ENCODE measurements around the gene ESYT2. TPM values are rescaled to one million over a fixed set of nuclear protein-coding genes. Genes with fewer than 3 reads are reported as not detected.
"Not testable (repeated sequence)": the region's sequence is repeated elsewhere in the genome, so short reads cannot be mapped to it uniquely, and the experiment has no call there.

Gene ESYT2, protein sequence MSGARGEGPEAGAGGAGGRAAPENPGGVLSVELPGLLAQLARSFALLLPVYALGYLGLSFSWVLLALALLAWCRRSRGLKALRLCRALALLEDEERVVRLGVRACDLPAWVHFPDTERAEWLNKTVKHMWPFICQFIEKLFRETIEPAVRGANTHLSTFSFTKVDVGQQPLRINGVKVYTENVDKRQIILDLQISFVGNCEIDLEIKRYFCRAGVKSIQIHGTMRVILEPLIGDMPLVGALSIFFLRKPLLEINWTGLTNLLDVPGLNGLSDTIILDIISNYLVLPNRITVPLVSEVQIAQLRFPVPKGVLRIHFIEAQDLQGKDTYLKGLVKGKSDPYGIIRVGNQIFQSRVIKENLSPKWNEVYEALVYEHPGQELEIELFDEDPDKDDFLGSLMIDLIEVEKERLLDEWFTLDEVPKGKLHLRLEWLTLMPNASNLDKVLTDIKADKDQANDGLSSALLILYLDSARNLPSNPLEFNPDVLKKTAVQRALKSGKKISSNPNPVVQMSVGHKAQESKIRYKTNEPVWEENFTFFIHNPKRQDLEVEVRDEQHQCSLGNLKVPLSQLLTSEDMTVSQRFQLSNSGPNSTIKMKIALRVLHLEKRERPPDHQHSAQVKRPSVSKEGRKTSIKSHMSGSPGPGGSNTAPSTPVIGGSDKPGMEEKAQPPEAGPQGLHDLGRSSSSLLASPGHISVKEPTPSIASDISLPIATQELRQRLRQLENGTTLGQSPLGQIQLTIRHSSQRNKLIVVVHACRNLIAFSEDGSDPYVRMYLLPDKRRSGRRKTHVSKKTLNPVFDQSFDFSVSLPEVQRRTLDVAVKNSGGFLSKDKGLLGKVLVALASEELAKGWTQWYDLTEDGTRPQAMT
- total RNA-seq = 10 to 100 TPM; 79.7 to 83.0 TPM
- polyA plus RNA-seq = 10 to 100 TPM; 16.4 to 36.2 TPM
- long read RNA-seq, donor 1, full-length matches to known transcripts = 4 of 4 reads
- long read RNA-seq, donor 1, partial matches to known transcripts = 0 of 4 reads
- long read RNA-seq, donor 1, other reads (novel, unspliced or antisense) = 0 of 4 reads
- long read RNA-seq, donor 2, full-length matches to known transcripts = 1 of 1 reads
- long read RNA-seq, donor 2, partial matches to known transcripts = 0 of 1 reads
- long read RNA-seq, donor 2, other reads (novel, unspliced or antisense) = 0 of 1 reads
- long read RNA-seq, donor 3, full-length matches to known transcripts = 6 of 6 reads
- long read RNA-seq, donor 3, partial matches to known transcripts = 0 of 6 reads
- long read RNA-seq, donor 3, other reads (novel, unspliced or antisense) = 0 of 6 reads
- long read RNA-seq, donor 4, full-length matches to known transcripts = 1 of 1 reads
- long read RNA-seq, donor 4, partial matches to known transcripts = 0 of 1 reads
- long read RNA-seq, donor 4, other reads (novel, unspliced or antisense) = 0 of 1 reads
- long read RNA-seq, donor 5, full-length matches to known transcripts = 3 of 3 reads
- long read RNA-seq, donor 5, partial matches to known transcripts = 0 of 3 reads
- long read RNA-seq, donor 5, other reads (novel, unspliced or antisense) = 0 of 3 reads

DNA sequence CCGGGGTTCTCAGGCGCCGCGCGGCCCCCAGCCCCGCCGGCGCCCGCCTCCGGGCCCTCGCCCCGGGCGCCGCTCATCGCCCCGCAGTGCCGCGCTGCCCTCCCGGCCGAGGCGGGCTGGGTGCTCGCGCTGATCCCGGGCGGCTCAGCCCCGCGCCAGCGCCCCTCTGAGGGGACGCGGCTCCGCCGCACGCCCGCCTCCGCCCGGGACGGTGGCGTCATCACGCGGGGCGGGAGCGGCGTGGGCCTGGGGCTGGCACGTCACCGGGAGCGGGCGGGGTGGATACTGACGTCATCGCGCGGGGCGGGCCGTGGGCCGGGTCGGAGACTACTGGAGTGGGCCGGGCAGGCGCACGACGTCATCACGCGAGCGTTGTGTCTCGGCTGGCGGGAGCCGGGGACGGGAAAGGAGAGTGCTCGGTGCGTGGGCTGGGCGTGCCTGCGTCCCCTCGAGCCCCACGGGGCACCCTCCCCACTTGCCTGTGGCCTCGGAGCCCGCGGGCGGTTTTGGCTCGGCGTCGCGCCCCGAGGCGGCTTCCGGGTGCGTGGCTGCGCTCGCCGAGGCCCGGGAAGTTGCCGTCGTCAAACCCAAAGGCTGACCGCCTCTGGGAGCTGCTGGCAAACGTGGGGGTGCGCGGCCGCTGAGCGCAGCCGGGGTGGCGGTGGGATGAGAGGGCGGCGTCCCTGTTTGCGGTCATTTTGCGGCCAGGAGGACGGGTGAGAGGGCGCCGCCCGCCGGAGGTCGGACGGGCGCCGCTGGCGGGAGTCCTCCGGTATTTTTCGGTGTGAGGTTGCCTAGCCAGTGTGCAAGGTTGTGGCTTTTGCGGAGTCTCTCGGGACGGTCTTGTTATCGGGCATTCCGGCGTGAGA is at the start of gene ESYT2:
Gene ESYT2, minus strand, starts transcription at position 168 of the 869 bp plus-strand sequence. Its CDS starts 91 bp downstream, at position 77.
- Histone ChIP-seq H3K9ac (ENCODE audit: insufficient read depth in 1 of 2, low read length in 2 of 2) (peak within 1 kb of the TSS; percentile 87), H3K9me3 (ENCODE audit: control insufficient read depth in 4 of 4, insufficient read depth in 3 of 4, low read length in 3 of 4) (no peaks in the 10 kb centered on the region), H3K4me1 (ENCODE audit: control insufficient read depth in 5 of 5, insufficient read depth in 5 of 5, low read length in 5 of 5) (peaks cover 2 to 17% (median 6%) of the 10 kb centered on the region in 5 donors), H3K27me3 (ENCODE audit: control insufficient read depth in 3 of 3, insufficient read depth in 3 of 3, low read length in 2 of 3) (no peaks in the 10 kb centered on the region), H3K4me3 (peak within 1 kb of the TSS; percentile 96), H3K27ac (ENCODE audit: low read depth in 1 of 2, low read length in 1 of 2) (peak within 1 kb of the TSS; percentile 99 to 100), H3K36me3 (ENCODE audit: control insufficient read depth in 4 of 4, insufficient read depth in 4 of 4, low read length in 4 of 4) (peaks cover 0 to 3% (median under 1%) of the 10 kb centered on the region in 4 donors)
- TF ChIP-seq, protein P1, sequence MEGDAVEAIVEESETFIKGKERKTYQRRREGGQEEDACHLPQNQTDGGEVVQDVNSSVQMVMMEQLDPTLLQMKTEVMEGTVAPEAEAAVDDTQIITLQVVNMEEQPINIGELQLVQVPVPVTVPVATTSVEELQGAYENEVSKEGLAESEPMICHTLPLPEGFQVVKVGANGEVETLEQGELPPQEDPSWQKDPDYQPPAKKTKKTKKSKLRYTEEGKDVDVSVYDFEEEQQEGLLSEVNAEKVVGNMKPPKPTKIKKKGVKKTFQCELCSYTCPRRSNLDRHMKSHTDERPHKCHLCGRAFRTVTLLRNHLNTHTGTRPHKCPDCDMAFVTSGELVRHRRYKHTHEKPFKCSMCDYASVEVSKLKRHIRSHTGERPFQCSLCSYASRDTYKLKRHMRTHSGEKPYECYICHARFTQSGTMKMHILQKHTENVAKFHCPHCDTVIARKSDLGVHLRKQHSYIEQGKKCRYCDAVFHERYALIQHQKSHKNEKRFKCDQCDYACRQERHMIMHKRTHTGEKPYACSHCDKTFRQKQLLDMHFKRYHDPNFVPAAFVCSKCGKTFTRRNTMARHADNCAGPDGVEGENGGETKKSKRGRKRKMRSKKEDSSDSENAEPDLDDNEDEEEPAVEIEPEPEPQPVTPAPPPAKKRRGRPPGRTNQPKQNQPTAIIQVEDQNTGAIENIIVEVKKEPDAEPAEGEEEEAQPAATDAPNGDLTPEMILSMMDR (IDR thresholded peaks at IDR 0.05; ENCODE audit: control extremely low read depth, extremely low read depth) = no peak
- peak; percentile 98 to 99 (median 98) for DNase-seq
- 0% methylated on average over 80 to 120 of the region's 120 CpGs for whole genome bisulfite sequencing, 2 donors
- ATAC-seq (ENCODE audit: insufficient read depth, low FRiP score) = peak; percentile 93

DNA sequence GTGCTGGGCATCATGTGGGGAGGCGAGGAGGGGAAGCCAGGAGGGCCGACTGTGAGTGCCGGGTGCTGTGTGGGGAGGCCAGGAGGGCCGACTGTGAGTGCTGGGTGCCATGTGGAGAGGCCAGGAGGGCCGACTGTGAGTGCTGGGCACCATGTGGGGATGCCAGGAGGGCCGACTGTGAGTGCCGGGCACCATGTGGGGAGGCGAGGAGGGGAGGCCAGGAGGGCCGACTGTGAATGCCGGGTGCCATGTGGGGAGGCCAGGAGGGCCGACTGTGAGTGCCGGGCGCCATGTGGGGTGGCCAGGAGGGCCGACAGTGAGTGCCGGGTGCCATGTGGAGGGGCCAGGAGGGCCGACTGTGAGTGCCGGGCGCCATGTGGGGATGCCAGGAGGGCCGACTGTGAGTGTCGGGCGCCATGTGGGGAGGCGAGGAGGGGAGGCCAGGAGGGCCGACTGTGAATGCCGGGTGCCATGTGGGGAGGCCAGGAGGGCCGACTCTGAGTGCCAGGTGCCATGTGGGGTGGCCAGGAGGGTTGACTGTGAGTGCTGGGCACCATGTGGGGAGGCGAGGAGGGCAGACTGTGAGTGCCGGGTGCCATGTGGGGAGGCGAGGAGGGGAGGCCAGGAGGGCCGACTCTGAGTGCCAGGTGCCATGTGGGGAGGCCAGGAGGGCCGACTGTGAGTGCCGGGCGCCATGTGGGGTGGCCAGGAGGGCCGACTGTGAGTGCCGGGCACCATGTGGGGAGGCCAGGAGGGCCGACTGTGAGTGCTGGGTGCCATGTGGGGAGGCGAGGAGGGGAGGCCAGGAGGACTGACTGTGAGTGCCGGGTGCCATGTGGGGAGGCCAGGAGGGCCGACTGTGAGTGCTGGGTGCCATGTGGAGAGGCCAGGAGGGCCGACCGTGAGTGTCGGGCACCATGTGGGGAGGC is 49.1 kb upstream of the ESYT2 start:
- not testable (repeated sequence) for H3K27me3 ChIP-seq (ENCODE audit: control insufficient read depth in 3 of 3, insufficient read depth in 3 of 3, low read length in 2 of 3); H3K9ac ChIP-seq (ENCODE audit: insufficient read depth in 1 of 2, low read length in 2 of 2); ATAC-seq (ENCODE audit: insufficient read depth, low FRiP score); DNase-seq; H3K4me1 ChIP-seq (ENCODE audit: control insufficient read depth in 5 of 5, insufficient read depth in 5 of 5, low read length in 5 of 5); H3K9me3 ChIP-seq (ENCODE audit: control insufficient read depth in 4 of 4, insufficient read depth in 3 of 4, low read length in 3 of 4); H3K27ac ChIP-seq (ENCODE audit: low read depth in 1 of 2, low read length in 1 of 2); H3K4me3 ChIP-seq
- peaks cover 12 to 25% (median 20%) of the 10 kb centered on the region in 4 donors for H3K36me3 ChIP-seq (ENCODE audit: control insufficient read depth in 4 of 4, insufficient read depth in 4 of 4, low read length in 4 of 4)
- 93 to 96% methylated on average over 41 of the region's 41 CpGs for WGBS, 2 donors

DNA sequence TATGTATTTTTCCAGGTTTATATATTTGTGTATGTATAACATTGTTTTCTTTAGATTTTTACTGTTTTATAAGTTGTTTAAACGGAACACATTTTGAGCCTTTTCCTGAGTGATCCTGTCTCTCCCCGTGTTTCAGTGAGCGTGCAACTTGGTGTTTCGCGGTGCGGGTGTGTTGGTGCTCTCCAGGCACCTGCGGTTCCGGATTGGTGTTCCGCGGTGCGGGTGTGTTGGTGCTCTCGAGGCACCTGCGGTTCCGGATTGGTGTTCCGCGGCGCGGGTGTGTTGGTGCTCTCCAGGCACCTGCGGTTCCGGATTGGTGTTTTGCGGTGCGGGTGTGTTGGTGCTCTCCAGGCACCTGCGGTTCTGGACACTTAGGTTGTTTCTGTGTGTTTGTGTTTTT is 47.7 kb upstream of the ESYT2 start:
- ATAC-seq (ENCODE audit: insufficient read depth, low FRiP score) (no peak), DNase-seq (no peak)
- H3K36me3 ChIP-seq (ENCODE audit: control insufficient read depth in 4 of 4, insufficient read depth in 4 of 4, low read length in 4 of 4) = peaks cover 12 to 26% (median 19%) of the 10 kb centered on the region in 4 donors
- H3K9me3 ChIP-seq (ENCODE audit: control insufficient read depth in 4 of 4, insufficient read depth in 3 of 4, low read length in 3 of 4) = no peaks in the 10 kb centered on the region
- no peaks in the 10 kb centered on the region for H3K27me3 ChIP-seq (ENCODE audit: control insufficient read depth in 3 of 3, insufficient read depth in 3 of 3, low read length in 2 of 3)
- H3K27ac ChIP-seq (ENCODE audit: low read depth in 1 of 2, low read length in 1 of 2) = no peak overlapping the region
- H3K4me3 ChIP-seq = no peak overlapping the region
- H3K4me1 ChIP-seq (ENCODE audit: control insufficient read depth in 5 of 5, insufficient read depth in 5 of 5, low read length in 5 of 5) = no peaks in the 10 kb centered on the region
- TF ChIP-seq, protein P1 (IDR thresholded peaks at IDR 0.05; ENCODE audit: control extremely low read depth, extremely low read depth) = no peak
- WGBS, 2 donors = 98% methylated on average over 23 of the region's 23 CpGs
- H3K9ac ChIP-seq (ENCODE audit: insufficient read depth in 1 of 2, low read length in 2 of 2) = no peak overlapping the region

All from lung (tissue), 16 donors.